ENCODE measurements around the gene PDE4D. TPM values are rescaled to one million over a fixed set of nuclear protein-coding genes. Genes with fewer than 3 reads are reported as not detected.

Gene PDE4D
- total RNA-seq, 6 experiments from 2014 or later: 1.6 to 10.3 (median 5.6) TPM

DNA sequence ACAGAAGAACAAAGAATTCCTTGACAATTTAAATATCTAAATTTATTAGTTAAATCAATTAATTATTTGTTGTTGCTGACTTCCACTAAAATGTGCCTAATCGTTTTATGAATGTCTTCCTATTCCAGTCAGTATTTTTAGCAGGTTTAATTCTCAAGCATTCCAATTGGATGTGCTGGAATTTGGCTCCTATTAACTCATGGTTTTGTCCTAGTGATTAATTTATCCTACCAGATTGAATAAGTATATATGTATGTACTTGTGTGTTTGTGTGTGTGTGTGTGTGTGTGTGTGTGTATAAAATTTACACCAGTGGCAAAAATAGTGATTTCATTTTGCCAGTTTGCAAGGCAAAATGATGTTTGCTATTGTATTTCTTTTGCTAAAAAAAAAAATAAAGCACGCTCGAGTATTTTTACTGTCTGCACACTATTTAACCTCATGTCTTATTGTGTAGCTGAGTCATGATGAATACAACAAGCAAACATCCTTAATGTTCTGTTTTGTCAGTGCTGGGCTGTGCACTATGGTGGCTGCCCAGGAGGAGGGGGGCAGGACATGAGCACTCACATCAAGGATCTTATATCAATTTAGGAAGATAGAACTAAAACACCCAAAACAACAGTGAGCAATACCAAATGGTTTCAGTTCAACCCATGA lies 375.5 kb downstream of the PDE4D start:
- Histone ChIP-seq H3K4me1 (no peaks in the 10 kb centered on the region), H3K9me3 (no peaks in the 10 kb centered on the region), H3K27ac (no peak overlapping the region), H3K27me3 (no peaks in the 10 kb centered on the region), H3K4me3 (no peak overlapping the region), H3K36me3 (no peaks in the 10 kb centered on the region)
- no peak for TF ChIP-seq POLR2A (IDR thresholded peaks at IDR 0.05)
- TF ChIP-seq, protein P1, sequence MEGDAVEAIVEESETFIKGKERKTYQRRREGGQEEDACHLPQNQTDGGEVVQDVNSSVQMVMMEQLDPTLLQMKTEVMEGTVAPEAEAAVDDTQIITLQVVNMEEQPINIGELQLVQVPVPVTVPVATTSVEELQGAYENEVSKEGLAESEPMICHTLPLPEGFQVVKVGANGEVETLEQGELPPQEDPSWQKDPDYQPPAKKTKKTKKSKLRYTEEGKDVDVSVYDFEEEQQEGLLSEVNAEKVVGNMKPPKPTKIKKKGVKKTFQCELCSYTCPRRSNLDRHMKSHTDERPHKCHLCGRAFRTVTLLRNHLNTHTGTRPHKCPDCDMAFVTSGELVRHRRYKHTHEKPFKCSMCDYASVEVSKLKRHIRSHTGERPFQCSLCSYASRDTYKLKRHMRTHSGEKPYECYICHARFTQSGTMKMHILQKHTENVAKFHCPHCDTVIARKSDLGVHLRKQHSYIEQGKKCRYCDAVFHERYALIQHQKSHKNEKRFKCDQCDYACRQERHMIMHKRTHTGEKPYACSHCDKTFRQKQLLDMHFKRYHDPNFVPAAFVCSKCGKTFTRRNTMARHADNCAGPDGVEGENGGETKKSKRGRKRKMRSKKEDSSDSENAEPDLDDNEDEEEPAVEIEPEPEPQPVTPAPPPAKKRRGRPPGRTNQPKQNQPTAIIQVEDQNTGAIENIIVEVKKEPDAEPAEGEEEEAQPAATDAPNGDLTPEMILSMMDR (IDR thresholded peaks at IDR 0.05): no peak
- ATAC-seq: no peak
- intact Hi-C loops (cut with DNase I): no loop called here
- DNase-seq: no peak
- 52% methylated on average over 3 of the region's 3 CpGs for WGBS (ENCODE audit: insufficient coverage, low coverage, low lambda C conversion rate, missing lambda C conversion rate)

DNA sequence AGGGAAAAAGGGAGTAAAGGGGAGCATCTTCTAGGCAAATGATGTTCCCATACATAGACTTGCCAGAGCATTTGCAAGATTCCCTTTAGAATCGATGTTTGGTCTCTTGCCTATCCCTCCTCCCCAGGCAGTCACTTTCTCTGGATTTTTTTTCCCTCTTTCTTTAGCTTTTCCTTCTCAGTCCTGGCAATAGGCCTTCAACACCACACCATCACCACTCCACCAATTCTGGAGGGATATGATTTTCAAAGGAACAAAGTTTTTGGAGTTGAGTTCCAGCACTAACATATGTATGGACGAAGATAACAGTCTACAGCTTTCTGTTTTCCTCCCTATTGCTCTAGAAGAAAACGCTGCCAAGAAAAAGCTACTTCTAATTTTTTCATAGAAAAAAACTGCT lies 377.4 kb downstream of the PDE4D start:
- no peaks in the 10 kb centered on the region for H3K36me3 ChIP-seq
- intact Hi-C loops (cut with DNase I): no loop called here
- H3K4me1 ChIP-seq: no peaks in the 10 kb centered on the region
- TF ChIP-seq POLR2A (IDR thresholded peaks at IDR 0.05): no peak
- TF ChIP-seq, protein P1 (IDR thresholded peaks at IDR 0.05): no peak
- no peak for ATAC-seq
- H3K4me3 ChIP-seq: no peak overlapping the region
- no peaks in the 10 kb centered on the region for H3K27me3 ChIP-seq
- no peaks in the 10 kb centered on the region for H3K9me3 ChIP-seq
- H3K27ac ChIP-seq: no peak overlapping the region
- WGBS (ENCODE audit: insufficient coverage, low coverage, low lambda C conversion rate, missing lambda C conversion rate): 68% methylated on average over 3 of the region's 3 CpGs
- no peak for DNase-seq

DNA sequence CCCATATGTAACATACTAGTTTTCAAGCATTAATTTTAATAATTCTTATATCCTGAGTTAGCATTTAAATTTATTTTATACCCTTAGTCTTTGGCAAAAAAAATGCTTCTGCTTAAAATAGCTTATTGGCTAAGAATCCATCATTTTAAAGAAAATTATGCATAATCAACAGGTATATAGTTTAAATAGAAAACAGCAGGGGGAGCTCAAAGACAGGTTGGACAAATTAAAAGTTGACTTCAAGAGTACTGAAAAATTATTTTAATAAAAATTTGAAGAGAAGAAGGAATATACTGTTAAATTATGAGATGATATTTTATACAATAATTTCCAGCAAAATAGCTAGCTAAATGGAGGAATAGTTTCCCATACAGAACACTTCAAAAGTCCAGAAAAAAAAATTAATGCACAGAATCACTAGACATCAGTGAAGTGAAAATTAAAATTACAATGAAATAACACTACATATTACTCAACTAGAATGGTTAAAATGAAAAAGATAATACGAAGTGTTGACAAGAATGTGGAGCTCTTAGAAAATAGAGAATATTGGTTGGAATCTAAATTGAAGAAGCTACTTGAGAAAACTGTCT lies 387.1 kb downstream of the PDE4D start:
- Histone ChIP-seq H3K9me3 (no peaks in the 10 kb centered on the region), H3K27ac (no peak overlapping the region), H3K27me3 (no peaks in the 10 kb centered on the region), H3K4me3 (no peak overlapping the region), H3K4me1 (no peaks in the 10 kb centered on the region), H3K36me3 (no peaks in the 10 kb centered on the region)
- TF ChIP-seq, protein P1 (IDR thresholded peaks at IDR 0.05): peak; percentile 54 to 63 (median 56)
- TF ChIP-seq POLR2A (IDR thresholded peaks at IDR 0.05): no peak
- peak in 1 of 4 donors; percentile 42 for ATAC-seq
- no peak for DNase-seq
- 25% methylated on average over 1 of the region's 1 CpG for whole genome bisulfite sequencing (ENCODE audit: insufficient coverage, low coverage, low lambda C conversion rate, missing lambda C conversion rate)
- intact Hi-C loops (cut with DNase I): loop anchor here in 1 of 2 donors (10.0 kb wide), 1 partner anchor 168 kb away; no protein-coding TSS in a partner anchor

DNA sequence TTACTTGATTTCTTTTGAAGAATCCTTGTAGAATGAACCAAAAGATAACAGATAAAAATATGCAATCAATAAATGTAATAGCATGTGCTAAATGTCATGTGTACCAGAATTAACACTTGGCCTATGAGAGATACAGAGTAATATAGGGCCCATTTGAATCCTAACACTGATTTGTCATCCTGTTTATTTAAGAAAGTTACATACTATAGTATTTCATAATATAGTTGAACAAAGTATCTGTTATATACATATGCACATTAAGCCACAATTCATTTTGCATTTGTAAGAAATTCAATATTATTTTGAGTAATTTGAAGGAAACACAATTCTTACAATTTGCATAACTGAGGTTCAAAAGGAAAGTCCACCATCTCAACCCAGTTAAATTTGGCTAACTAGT lies 389.5 kb downstream of the PDE4D start:
- Histone ChIP-seq H3K9me3 (no peaks in the 10 kb centered on the region), H3K27me3 (no peaks in the 10 kb centered on the region), H3K4me1 (no peaks in the 10 kb centered on the region), H3K36me3 (no peaks in the 10 kb centered on the region), H3K27ac (no peak overlapping the region), H3K4me3 (no peak overlapping the region)
- intact Hi-C loops (cut with DNase I): loop anchor here in 1 of 2 donors (10.0 kb wide), 1 partner anchor 171 kb away; no protein-coding TSS in a partner anchor
- TF ChIP-seq, protein P1 (IDR thresholded peaks at IDR 0.05): no peak
- TF ChIP-seq POLR2A (IDR thresholded peaks at IDR 0.05): no peak
- ATAC-seq (no peak), DNase-seq (no peak)

Measured in right lobe of liver (tissue), 6 donors.